CD4-positive, alpha-beta T cell treated with Interleukin-6 for 4 hours (primary cell): ENCODE data around the gene CAMTA1.
"Not testable (repeated sequence)": the region's sequence is repeated elsewhere in the genome, so short reads cannot be mapped to it uniquely, and the experiment has no call there.

ENCODE experiments used
- DNase-seq: peaks from one replicate; pipeline ENCODE4 v3.0.0-alpha.2; 2020; ENCODE audit warnings: mixed read lengths

CAMTA1 gene

DNA sequence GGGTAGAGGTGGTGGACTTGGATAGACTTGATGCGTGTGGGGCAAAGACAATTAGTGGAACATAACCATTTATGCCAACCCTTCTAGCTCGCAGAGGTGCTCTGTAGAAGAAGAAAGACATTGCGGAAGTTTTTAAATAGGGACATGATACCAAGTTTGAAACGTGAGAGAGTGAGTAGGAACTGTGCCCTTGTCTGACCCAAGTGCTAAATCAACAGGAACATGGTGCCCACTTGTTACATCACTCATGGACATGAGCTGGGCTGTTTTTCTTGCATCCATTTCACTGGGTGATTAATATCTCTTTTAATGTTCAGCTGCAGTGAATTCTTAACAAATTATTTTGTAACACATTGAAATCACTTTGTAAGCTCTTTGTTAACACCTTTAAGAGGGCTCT lies 577.7 kb downstream of the CAMTA1 start:
- DNase-seq = no peak

- no peak for DNase-seq
These were observed 578.2 kb downstream of the CAMTA1 start for GRCh38 chr1:7363450-7363849.

GRCh38 chr1:7365706-7366105 lies 580.5 kb downstream of the CAMTA1 start:
- DNase-seq = no peak

DNA sequence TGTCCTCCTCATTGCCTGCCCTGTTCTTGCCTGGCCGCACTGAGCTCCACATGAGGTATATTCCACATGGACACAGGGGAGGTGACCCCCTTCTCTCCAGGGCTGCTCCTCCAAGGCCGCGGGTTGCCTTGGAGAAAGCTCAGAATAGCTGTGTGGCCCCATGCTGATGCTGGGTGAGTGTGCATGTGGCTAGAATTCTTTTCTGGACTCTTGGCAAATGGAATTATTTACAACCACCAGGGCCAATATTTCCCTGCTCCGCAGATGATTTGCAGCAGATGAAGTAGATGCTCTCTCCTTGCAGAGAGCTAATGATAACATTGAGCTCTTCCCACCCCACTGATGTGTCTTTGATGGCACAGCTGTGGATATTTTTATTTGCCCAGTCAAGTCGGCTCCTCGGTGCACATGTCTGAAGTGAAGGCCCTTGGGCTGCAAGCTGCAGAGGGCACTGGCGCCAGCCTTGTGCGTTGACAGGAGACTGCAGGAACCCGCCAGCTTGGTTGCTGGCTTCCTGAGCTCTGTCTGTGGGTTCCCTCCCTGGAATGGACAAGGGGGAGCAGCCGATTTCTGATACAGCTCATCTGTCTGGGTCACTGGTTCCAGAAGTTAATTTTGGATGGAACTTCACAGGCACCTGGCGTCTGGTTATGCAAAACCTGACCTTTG lies 581.2 kb downstream of the CAMTA1 start:
- DNase-seq = no peak

DNA sequence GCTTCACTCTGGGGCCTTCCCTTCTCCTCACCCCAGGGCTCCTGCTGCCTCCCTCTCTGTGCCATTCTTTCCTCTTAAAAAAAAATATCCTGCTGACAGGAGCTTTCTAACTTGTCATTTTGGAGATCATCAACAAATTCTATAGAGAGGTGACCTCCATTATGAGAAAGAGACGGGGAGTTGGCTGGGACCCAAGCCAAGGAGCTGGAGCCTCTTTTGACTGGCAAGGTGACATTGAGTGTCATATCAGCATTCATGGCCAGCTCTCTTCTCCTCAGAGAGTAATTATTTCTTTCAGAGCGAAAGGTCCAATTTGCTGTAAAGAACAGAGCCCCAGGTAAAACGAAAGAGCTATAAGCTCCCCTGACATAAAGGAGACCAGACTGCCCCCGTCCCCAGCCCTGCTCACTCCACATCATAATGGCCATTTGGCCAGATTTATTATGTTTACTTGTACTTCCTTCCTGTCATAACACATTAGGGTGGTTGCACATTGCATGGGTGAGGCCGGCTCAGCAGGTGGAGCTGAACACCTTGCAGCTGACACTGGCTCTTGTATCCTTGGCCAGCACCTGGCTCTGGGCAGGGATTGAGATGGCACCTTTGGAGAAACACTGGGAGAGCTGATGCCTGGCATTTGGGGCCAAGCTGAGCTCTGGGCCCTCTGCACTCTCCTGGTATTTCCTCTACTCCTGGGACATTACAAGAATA lies 581.9 kb downstream of the CAMTA1 start:
- no peak for DNase-seq

GRCh38 chr1:7369866-7370265 lies 584.6 kb downstream of the CAMTA1 start:
- no peak for DNase-seq

- DNase-seq = no peak
These were observed 586.7 kb downstream of the CAMTA1 start for GRCh38 chr1:7371926-7372325.

GRCh38 chr1:7372477-7373120 lies 587.3 kb downstream of the CAMTA1 start:
- no peak for DNase-seq

GRCh38 chr1:7373251-7373650 lies 588.0 kb downstream of the CAMTA1 start:
- no peak for DNase-seq

DNA sequence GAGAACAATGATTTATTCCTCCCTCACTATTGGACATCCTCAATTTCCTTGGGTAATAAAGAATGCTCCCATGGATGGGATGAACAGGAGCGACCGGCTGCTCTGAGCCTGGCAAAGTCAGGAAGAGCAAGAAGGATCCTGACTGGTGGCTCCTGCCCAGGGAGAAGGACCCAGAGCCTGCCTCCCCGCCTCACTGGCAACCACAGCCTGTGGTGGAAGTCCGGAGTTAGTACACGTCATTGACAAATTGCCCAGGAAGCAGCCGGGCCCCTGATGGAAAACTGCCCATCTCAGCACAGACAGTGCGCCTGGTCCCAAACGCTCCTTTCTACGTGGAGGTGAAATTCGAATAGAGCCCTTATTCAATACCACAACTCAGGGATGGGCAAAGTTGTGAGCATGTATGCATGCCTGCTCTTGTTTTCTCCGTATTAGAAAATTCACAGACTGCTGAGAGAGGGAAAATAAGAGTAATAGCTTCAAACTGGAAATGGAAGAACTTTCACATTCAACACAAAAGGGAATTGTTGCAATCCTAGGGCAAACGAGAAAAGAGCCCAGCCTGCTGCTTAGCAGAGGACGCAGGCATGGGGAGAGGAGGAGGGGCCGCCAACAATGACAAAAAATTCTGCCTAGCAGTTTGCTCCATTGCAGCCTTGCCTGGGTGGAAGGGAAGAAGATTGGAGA lies 588.8 kb downstream of the CAMTA1 start:
- DNase-seq = no peak

DNA sequence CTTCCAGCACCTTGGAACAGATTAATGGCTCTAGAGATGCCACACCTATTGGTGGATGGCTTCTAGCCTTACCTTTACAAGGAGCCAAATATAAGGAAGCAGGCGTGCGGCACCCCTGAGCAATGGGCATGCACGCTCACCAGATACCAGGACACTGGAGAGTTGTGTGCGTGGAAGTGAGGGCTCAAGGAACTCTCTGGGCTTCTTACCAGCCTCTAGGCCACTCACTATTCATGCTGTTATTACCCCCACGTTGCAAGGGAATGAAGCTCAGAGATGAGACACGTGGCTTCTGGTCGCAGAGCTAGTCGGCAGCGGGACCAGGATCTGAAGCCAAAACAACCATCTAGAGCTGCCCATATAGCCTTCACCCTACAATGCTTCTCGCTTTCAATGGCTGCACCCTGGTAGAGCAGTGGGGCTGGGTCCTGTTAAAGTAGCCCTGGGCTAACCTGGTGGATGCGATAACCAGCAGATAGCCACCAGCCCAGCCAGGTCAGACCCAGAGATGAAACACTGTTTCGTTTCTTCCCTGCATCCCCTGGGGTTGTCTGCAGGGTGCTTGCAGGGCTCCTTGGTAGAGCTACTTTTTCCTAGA lies 589.4 kb downstream of the CAMTA1 start:
- DNase-seq = no peak

- no peak for DNase-seq
These were observed 590.1 kb downstream of the CAMTA1 start for GRCh38 chr1:7375329-7375728.

- DNase-seq = no peak
These were observed 590.8 kb downstream of the CAMTA1 start for GRCh38 chr1:7375781-7376660.

DNA sequence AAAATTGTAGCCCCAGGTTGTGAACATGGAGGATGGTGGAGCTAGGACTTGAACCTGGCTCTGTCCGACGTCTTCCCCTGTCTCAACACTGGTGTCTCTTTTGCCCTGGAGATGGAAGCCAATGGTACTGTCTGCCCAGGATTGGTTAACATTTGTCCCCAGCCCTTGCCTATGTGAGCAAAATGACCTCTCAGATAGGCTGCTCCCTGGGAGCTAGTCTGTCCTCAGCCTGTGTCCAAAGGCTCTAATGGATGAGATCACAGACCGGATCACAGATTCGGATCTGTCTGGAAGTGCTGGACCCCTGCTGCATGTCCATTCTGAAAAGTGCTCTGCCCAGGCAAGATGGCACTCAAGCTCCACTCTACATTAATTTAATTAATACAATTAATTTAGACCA lies 591.4 kb downstream of the CAMTA1 start:
- no peak for DNase-seq

DNA sequence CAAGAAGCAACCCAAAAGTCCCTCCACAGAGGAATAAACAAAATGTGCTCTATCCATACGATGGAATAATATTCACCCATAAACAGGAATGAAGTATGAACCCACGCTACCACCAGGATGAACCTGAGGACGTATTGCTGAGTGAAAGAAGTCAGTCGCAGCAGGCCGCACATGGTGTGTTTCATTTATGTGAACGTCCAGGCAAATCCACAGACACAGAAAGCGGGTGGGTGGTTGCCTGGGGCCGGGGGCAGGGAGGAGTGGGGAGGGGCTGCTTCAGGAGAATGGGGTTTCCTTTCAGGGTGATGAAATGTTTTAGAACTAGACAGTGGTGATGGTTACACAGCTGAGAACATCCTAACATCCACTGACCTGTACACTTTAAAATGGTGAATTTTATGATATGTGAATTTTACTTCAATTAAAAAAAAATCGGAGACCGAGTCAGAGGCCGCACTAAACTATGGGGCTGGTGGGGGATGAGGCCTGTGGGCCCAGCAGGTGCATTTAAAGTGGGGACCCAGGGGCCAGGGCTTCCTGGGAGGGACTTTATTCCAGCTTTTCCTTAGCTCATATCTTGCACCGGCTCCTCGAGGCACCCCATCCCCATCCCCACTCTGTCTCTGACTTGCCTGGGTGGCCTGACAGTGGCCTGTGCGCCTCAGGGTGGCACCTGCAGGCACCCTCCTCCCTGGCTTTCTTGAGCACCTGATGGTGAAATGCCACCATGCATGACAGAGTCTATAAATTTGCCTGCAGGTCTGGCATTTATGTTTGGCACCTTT lies 593.3 kb downstream of the CAMTA1 start:
- DNase-seq = no peak

DNA sequence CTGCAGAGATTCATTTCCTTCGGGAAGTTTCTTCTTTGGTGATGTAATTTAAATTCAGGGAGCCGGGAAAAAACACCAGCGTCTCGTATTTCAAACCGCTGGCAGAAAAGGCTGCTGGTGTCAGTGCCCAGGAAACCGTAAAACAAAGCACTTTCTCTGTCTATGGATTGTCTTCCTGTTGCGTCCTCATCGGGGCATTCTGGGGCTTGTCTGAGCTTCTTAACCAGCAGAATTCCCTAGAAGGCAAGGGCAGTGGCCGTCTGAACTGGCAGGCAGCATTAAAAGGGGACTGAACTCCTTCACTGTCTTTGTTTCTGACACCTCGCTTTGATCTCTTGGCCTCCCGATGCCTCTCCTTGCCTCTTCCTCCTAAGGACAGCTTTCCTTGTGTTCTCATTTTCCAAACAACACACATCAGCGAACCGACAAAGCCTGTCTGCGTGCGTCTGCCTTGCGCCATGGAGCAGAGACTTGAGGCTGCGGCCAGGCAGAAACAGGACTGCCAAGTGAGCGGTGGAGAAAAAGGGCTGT lies 594.3 kb downstream of the CAMTA1 start:
- DNase-seq = no peak

- DNase-seq = not testable (repeated sequence)
These were observed 594.8 kb downstream of the CAMTA1 start for GRCh38 chr1:7380068-7380467.

DNA sequence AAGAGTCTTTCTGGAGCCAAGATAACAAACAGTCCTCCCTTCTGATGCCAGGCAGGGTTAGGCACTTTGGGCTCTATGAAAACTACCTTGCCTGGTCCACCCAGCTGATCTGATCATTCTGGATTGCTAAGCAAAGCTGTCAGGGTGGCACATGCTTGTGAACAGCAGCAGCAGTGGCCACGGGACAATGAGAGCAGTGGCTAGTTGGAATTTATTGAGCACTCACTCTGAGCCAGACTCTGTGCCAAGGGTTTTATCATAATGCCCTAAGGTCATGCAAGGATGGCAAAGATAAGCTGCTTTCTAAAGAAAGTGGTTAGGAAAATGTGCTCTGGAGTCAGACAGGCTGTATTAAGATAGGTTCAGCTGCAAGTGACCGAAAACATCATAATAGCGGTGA lies 595.5 kb downstream of the CAMTA1 start:
- no peak for DNase-seq

GRCh38 chr1:7381729-7382128 lies 596.5 kb downstream of the CAMTA1 start:
- DNase-seq = not testable (repeated sequence)

GRCh38 chr1:7382971-7383370 lies 597.7 kb downstream of the CAMTA1 start:
- no peak for DNase-seq
